Ishikawa (cell line): ENCODE results near the gene RNU6-9.

ENCODE experiments used
- EGR1 ChIP-seq: IDR thresholded peaks from 2 replicates; pipeline ENCODE4 v1.6.1; 2012
- EP300 ChIP-seq: IDR thresholded peaks from 2 replicates; pipeline ENCODE4 v1.6.1; 2012; ENCODE audit warnings: borderline replicate concordance
- MAX ChIP-seq: IDR thresholded peaks from 2 replicates; pipeline ENCODE4 v1.6.1; 2012
- RAD21 ChIP-seq: IDR thresholded peaks from 2 replicates; pipeline ENCODE4 v1.6.1; 2012; ENCODE audit warnings: low read depth
- REST ChIP-seq: IDR thresholded peaks from 2 replicates; pipeline ENCODE4 v1.6.1; 2012; ENCODE audit warnings: low read depth, mild to moderate bottlenecking
- TAF1 ChIP-seq: IDR thresholded peaks from 2 replicates; pipeline ENCODE4 v1.6.1; 2012; ENCODE audit warnings: low read depth, mild to moderate bottlenecking
- TEAD4 ChIP-seq: IDR thresholded peaks from 2 replicates; pipeline ENCODE4 v1.6.1; 2012
- USF1 ChIP-seq: IDR thresholded peaks from 2 replicates; pipeline ENCODE4 v1.6.1; 2012

GRCh38 chr19:918152-918437 lies 24.8 kb downstream of the RNU6-9 start:
- TF ChIP-seq TEAD4 (no peak), EGR1 (no peak), MAX (no peak), REST (no peak), EP300 (no peak), USF1 (no peak), RAD21 (no peak), TAF1 (no peak)
